ENCODE data around the gene ALDH3B1.
A peak's percentile ranks its signal among the peaks of the same experiment; 100 is the strongest.

ALDH3B1 gene

GRCh38 chr11:68056317-68057285 lies 46.5 kb downstream of the ALDH3B1 start:
- no peak overlapping the region for H3K4me3 ChIP-seq
- TF ChIP-seq CTCF (IDR thresholded peaks at IDR 0.05) = no peak
- DNase-seq (ENCODE audit: low spot score) = no peak
- no peak overlapping the region for H3K27ac ChIP-seq

GRCh38 chr11:68057807-68058206 lies 47.7 kb downstream of the ALDH3B1 start:
- no peak for DNase-seq (ENCODE audit: low spot score)
- Histone ChIP-seq H3K4me3 (no peak overlapping the region), H3K27ac (no peak overlapping the region)
- TF ChIP-seq CTCF (IDR thresholded peaks at IDR 0.05) = no peak

- H3K4me3 ChIP-seq = no peak overlapping the region
- DNase-seq (ENCODE audit: low spot score) = peak; percentile 54
- no peak overlapping the region for H3K27ac ChIP-seq
- TF ChIP-seq CTCF (IDR thresholded peaks at IDR 0.05) = no peak
Measured at GRCh38 chr11:68061508-68061907, 51.4 kb downstream of the ALDH3B1 start.

- DNase-seq (ENCODE audit: low spot score) = no peak
- no peak overlapping the region for H3K4me3 ChIP-seq
- TF ChIP-seq CTCF (IDR thresholded peaks at IDR 0.05) = no peak
- H3K27ac ChIP-seq = no peak overlapping the region
Measured at GRCh38 chr11:68064926-68065325, 54.8 kb downstream of the ALDH3B1 start.

GRCh38 chr11:68065841-68066240 lies 55.7 kb downstream of the ALDH3B1 start:
- no peak for DNase-seq (ENCODE audit: low spot score)
- no peak overlapping the region for H3K27ac ChIP-seq
- no peak for TF ChIP-seq CTCF (IDR thresholded peaks at IDR 0.05)

GRCh38 chr11:68066742-68067141 lies 56.6 kb downstream of the ALDH3B1 start:
- DNase-seq (ENCODE audit: low spot score) = no peak
- no peak overlapping the region for H3K27ac ChIP-seq
- TF ChIP-seq CTCF (IDR thresholded peaks at IDR 0.05) = no peak

More at GRCh38 chr11:68065841-68066240, 55.7 kb downstream of the ALDH3B1 start:
- no peak overlapping the region for H3K4me3 ChIP-seq

GRCh38 chr11:68067991-68068390 lies 57.9 kb downstream of the ALDH3B1 start:
- no peak overlapping the region for H3K4me3 ChIP-seq
- no peak overlapping the region for H3K27ac ChIP-seq
- TF ChIP-seq CTCF (IDR thresholded peaks at IDR 0.05) = no peak
- DNase-seq (ENCODE audit: low spot score) = no peak

More at GRCh38 chr11:68066742-68067141, 56.6 kb downstream of the ALDH3B1 start:
- no peak overlapping the region for H3K4me3 ChIP-seq

Measured in coronary artery (tissue), 2 donors.